ENCODE measurements around the gene ADSS2.

GRCh38 chr1:244451951-244452795 lies 464 bp upstream of the ADSS2 start:
- TF ChIP-seq CTCF (IDR thresholded peaks at IDR 0.05) = peak; percentile 58
- TF ChIP-seq REST (IDR thresholded peaks at IDR 0.05; ENCODE audit: low read depth, low read length) = no peak
- peak; percentile 94 for TF ChIP-seq ZBTB33 (IDR thresholded peaks at IDR 0.05; ENCODE audit: borderline replicate concordance, low read depth)
- no peak for TF ChIP-seq NFIC (IDR thresholded peaks at IDR 0.05; ENCODE audit: borderline replicate concordance)
- TF ChIP-seq POLR2AphosphoS5 (IDR thresholded peaks at IDR 0.05; ENCODE audit: low read depth, low read length) = peak; percentile 16; the same call in 1 of the 2 replicates
- 0 out of 2 replicates have a peak, but pooled peaks have one; percentile 11 for TF ChIP-seq FOXM1 (IDR thresholded peaks at IDR 0.05; ENCODE audit: low read depth)
- TF ChIP-seq NRF1 (IDR thresholded peaks at IDR 0.05; ENCODE audit: low read depth, low read length) = peak; percentile 66
- TF ChIP-seq GABPA (IDR thresholded peaks at IDR 0.05; ENCODE audit: low read depth) = peak; percentile 51
- peak; percentile 34 for TF ChIP-seq TAF1 (IDR thresholded peaks at IDR 0.05; ENCODE audit: borderline replicate concordance, low read depth, low read length)
- no peak for TF ChIP-seq FOSL2 (IDR thresholded peaks at IDR 0.05; ENCODE audit: borderline replicate concordance, low read depth)
- peak in 1 of 2 experiments; percentile 45; a peak in 1 of 4 replicates for TF ChIP-seq EP300 (IDR thresholded peaks at IDR 0.05; ENCODE audit: borderline replicate concordance in 1 of 2, low read depth in 1 of 2, low read length in 1 of 2)
